ENCODE data around the gene GRID2IP. TPM values are rescaled to one million over a fixed set of nuclear protein-coding genes. Genes with fewer than 3 reads are reported as not detected.

Gene GRID2IP
- total RNA-seq, 2 experiments from 2014 or later: 0.18 to 0.23 TPM

GRCh38 chr7:6448943-6449543 is 102.2 kb downstream of the GRID2IP start:
- ChIA-PET POLR2A (interaction anchor here (0.9 to 4.7 kb wide), 2 partner anchors 12 to 18 kb away, joined by 3 to 27 read pairs; no protein-coding TSS in a partner anchor), CTCF (interaction anchor here (4.5 kb wide), 1 partner anchor 12 kb away, joined by 18 read pairs; no protein-coding TSS in a partner anchor)
- no peak for TF ChIP-seq CTCF (IDR thresholded peaks at IDR 0.05)
- intact Hi-C loops (cut with micrococcal nuclease): no loop called here
- Mint-ChIP-seq H3K4me1 (ENCODE audit: low read depth) (peaks cover 24% of the 10 kb centered on the region), H3K9me3 (no peaks in the 10 kb centered on the region), H3K4me3 (peak overlapping the region; percentile 96), H3K36me3 (ENCODE audit: low read depth) (peaks cover 21% of the 10 kb centered on the region), H3K27me3 (no peaks in the 10 kb centered on the region), H3K27ac (peak overlapping the region; percentile 15)
- ATAC-seq: no peak
- no peak for DNase-seq

- POLR2A ChIA-PET: interaction anchor here (1.0 to 4.7 kb wide), 3 partner anchors 10 to 98 kb away, joined by 3 to 27 read pairs (median 3); no protein-coding TSS in a partner anchor
- H3K4me1 Mint-ChIP-seq (ENCODE audit: low read depth): peaks cover 28% of the 10 kb centered on the region
- DNase-seq (peak; percentile 96), ATAC-seq (peak; percentile 93)
- intact Hi-C loops (cut with micrococcal nuclease): no loop called here
- peak within 1 kb of the TSS; percentile 93 for H3K27ac Mint-ChIP-seq
- no peaks in the 10 kb centered on the region for H3K27me3 Mint-ChIP-seq
- CTCF ChIA-PET: interaction anchor here (0.7 to 4.5 kb wide), 6 partner anchors 11 to 889 kb away, joined by 3 to 18 read pairs (median 4); no protein-coding TSS in a partner anchor
- H3K4me3 Mint-ChIP-seq: peak within 1 kb of the TSS; percentile 96
- peaks cover 29% of the 10 kb centered on the region for H3K36me3 Mint-ChIP-seq (ENCODE audit: low read depth)
- no peaks in the 10 kb centered on the region for H3K9me3 Mint-ChIP-seq
- no peak for TF ChIP-seq CTCF (IDR thresholded peaks at IDR 0.05)
Measured at GRCh38 chr7:6447581-6448199, 103.6 kb downstream of the GRID2IP start, which contains the start of gene DAGLB. Gene DAGLB, minus strand, starts transcription at chr7:6447954. Its CDS starts 112 bp downstream, at chr7:6447842.

Other genes starting within 250 kb of the GRID2IP start
- 10 to 100 TPM; 10.7 to 11.3 TPM for gene FAM220A, start 202.5 kb downstream of the GRID2IP start, total RNA-seq
- 100 to 1,000 TPM; 143 to 152 TPM for gene RAC1, start 176.9 kb downstream of the GRID2IP start, total RNA-seq
- 10 to 100 TPM; 17.7 to 20.2 TPM for gene DAGLB, start 103.5 kb downstream of the GRID2IP start, total RNA-seq
- gene KDELR2, start 67.3 kb downstream of the GRID2IP start, total RNA-seq: 10 to 100 TPM; 61.3 to 63.3 TPM
- 10 to 100 TPM; 27.8 to 32.0 TPM for gene ZDHHC4, start 26.0 kb upstream of the GRID2IP start, total RNA-seq
- gene INTS15, start 38.6 kb upstream of the GRID2IP start, total RNA-seq: 10 to 100 TPM; 26.8 to 29.8 TPM
- gene ZNF853, start 64.1 kb upstream of the GRID2IP start, total RNA-seq: 1 to 10 TPM; 1.3 to 1.8 TPM
- 10 to 100 TPM; 17.7 to 18.8 TPM for gene ZNF316, start 85.9 kb upstream of the GRID2IP start, total RNA-seq
- 10 to 100 TPM; 20.6 to 22.7 TPM for gene ZNF12, start 155.5 kb upstream of the GRID2IP start, total RNA-seq
- under 1 TPM; 0.63 TPM for gene RSPH10B2, start 202.6 kb upstream of the GRID2IP start, total RNA-seq